Mononuclear cell (primary cell): ENCODE data around the gene FIBCD1. TPM values are rescaled to one million over a fixed set of nuclear protein-coding genes. Genes with fewer than 3 reads are reported as not detected.

ENCODE experiments used
- H3K27me3 ChIP-seq: 2 replicates; pipeline ENCODE4 v1.6.0; 2011; ENCODE audit warnings: low read length, control low read depth; ENCODE audit not compliant: insufficient read depth
- H3K4me1 ChIP-seq: 2 replicates; pipeline ENCODE4 v1.5.1; 2011; ENCODE audit warnings: mild to moderate bottlenecking, low read length, control low read depth; ENCODE audit not compliant: insufficient read depth
- H3K4me3 ChIP-seq: 2 replicates; pipeline ENCODE4 v1.5.1; 2011; ENCODE audit warnings: mild to moderate bottlenecking, low read length, moderate library complexity
- H3K9me3 ChIP-seq: 2 replicates; pipeline ENCODE4 v1.5.1; 2011; ENCODE audit warnings: low read depth, mild to moderate bottlenecking, control low read depth, low read length
- total RNA-seq: library from RNA; depleted of rRNA; stranded (reverse); fragments of >200 nt; gene quantifications from one replicate; pipeline ENCODE4 v1.2.3, GENCODE V29; 2012

The FIBCD1 gene
- total RNA-seq, 1 donor = not detected

DNA sequence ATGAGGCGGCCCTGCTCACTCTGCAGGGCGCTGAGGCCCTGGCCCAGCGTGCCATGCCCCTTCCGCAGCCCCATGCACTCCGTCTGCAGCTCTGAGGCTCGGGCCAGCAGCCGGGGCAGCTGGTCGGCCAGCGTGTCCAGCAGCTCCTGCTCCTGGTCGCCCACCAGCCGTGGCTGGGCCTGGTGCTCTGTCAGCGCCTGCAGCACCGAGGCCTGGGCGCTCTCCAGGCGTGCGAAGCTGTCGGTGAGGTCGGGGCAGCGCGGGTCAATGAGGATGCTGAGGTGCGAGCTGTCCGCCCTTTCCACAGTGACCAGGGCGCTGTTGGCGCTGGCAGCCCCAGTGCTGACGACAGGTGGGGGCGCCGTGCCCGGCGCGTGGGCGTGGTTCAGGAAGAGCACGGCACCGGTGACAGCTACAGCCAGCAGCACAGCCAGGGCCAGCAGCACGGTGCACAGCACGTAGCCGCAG lies 9.4 kb downstream of the FIBCD1 start:
- Histone ChIP-seq H3K4me3 (no peak overlapping the region), H3K9me3 (no peaks in the 10 kb centered on the region), H3K27me3 (no peaks in the 10 kb centered on the region)

DNA sequence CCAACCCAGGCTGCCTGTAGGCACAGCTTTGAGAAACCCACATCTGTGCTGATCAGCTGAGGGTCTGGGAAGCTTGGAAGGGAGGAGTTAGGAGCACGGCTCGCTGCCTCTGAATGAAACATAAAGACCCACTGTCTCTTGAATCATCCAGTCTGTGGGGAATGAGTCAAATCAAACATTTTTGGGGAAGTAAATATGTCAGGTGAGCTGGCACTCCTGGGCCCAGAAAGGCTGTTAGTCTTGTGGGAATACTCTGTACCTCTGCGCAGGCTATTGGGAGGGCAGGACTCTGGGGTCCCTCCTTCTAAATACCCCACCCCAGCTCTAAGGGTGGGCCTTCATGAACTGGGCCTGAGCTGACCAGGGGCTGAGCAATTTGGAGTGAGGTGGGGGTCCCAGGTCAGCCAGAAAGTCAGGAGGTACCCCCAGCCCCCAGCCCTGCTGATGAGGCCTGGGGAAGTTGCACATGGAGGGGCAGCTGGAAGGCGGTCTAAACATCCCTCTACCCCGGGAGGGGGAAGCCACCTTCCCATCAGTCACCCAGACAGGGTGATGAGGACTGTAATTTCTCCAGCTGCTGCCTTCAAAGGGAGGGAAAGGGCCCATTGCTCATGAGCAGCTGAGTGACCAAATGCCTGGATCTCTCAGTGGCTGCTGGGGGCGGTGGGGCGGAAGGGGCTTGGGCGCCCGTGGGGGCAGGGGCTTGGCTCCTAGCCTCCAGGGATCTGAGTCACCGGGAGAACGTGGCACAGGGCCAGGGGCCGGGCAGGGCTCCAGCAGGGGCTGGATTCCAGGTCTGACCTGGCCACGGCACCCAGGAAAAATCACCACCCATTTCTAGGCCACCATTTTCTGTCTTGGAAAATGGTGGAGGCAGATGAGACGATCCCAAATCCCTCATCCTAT lies 10.8 kb downstream of the FIBCD1 start:
- Histone ChIP-seq H3K4me1 (no peaks in the 10 kb centered on the region), H3K27me3 (no peaks in the 10 kb centered on the region), H3K4me3 (no peak overlapping the region), H3K9me3 (no peaks in the 10 kb centered on the region)

More for the DNA sequence above, 9.4 kb downstream of the FIBCD1 start:
- H3K4me1 ChIP-seq = no peaks in the 10 kb centered on the region

DNA sequence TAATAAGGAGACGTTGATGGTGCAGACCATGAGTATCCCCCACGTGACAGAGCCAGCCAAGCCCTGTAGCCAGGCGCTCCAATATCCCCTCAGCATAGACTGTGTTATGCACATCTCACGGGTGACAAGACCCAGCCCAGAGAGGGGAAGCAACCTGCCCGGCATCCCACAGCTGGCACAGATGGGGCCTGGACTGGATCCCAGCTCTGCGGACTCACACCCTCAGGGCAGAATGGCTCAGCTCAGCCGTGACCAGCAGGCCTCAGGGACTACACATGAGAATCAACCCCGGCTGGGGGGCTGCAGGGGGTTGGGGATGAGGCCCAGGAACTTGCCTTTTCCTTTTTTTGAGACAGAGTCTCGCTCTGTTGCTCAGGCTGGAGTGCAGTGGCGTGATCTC lies 11.7 kb downstream of the FIBCD1 start:
- no peaks in the 10 kb centered on the region for H3K4me1 ChIP-seq
- H3K27me3 ChIP-seq = no peaks in the 10 kb centered on the region
- H3K4me3 ChIP-seq = no peak overlapping the region
- H3K9me3 ChIP-seq = no peaks in the 10 kb centered on the region

DNA sequence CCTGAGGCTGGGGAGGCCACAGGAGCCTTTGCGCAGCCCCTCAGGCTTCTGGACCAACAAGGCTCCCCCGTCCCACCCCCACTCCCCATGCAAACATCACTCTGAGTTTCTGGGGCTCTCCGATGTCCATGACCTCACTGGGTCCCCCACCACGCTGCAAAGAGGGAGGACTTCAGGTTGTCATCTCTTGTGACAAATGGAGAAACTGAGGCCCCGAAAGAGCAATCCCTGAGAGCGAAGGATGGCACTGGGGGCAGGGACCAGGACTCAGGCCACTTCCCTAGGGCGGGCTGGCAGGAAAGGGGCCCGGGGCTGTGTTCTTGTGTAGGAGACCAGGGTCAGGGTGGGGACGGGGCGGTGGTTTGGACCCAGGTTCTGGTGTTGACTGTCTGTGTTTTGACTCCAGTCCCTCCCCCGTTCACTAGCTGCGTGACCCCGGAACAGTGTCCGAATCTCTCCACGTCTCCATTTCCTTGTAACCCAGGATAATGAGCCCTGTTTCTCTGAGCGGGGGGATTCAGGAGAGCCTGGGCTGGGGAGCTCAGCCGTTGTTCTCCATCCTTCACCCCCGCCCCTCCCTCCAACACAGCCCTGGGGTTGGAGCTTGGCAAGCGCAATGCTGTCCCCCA lies 13.9 kb downstream of the FIBCD1 start:
- H3K4me1 ChIP-seq = no peaks in the 10 kb centered on the region
- H3K27me3 ChIP-seq = no peaks in the 10 kb centered on the region
- no peak overlapping the region for H3K4me3 ChIP-seq
- no peaks in the 10 kb centered on the region for H3K9me3 ChIP-seq

DNA sequence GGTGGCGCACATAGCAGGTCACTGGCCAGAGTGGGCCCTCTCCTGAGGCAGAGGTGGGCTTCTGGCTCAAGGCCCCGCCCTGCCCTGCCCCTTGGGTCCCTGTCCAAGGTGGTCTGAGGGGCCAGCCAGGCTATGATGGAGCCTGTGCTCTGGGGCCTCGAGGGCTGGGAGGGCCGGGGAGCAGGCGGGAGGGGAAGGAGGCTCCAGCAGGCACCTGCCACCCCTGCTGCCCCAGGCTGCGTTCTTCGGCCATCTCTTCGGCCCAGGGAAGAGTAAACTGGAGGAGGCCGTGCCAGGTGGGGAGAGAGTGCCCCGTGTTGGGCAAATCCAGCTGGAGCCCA lies 14.6 kb downstream of the FIBCD1 start:
- no peaks in the 10 kb centered on the region for H3K27me3 ChIP-seq

DNA sequence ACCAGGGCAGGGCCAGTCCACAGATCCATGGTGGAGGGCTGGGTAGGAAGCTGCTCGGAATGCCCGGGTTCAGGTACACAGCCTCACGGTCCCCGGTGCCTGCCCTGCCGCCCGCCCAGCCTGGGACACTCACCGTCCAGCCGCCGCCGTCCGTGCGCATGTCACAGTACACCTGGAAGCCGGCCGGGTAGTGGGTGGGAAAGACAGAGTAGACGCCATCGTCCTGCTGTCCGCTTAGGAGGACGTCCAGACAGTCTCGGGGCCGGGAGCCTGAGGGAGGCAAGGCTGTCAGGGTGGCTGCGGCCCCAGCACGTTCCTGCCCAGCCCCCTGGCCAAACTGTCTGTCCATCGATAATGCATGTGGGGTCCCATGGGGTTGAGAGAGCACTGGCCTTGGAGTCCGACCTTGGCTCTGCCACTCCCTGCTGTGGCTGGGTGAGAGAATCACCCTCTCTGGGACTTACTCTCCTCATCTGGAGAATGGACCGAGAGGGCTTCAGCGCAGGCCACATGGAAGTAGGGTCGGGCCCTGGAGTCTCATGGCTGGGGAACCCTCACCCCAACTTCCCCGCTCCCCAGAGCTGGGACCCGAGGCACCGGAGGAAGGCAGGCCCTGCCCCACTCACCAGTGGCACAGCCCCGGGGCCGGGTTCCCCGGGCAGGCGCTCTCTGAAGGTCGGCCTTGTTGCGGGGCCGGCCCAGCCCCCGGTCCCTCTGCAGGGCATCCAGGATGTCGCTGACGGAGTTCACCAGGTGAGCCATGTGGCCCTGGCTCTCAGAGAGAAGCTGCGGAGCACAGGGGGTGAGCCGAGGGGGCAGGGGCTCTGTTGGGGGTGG lies 15.2 kb downstream of the FIBCD1 start:
- Histone ChIP-seq H3K4me3 (no peak overlapping the region), H3K27me3 (no peaks in the 10 kb centered on the region)

More for the DNA sequence above, 14.6 kb downstream of the FIBCD1 start:
- Histone ChIP-seq H3K4me3 (no peak overlapping the region), H3K9me3 (no peaks in the 10 kb centered on the region), H3K4me1 (no peaks in the 10 kb centered on the region)

DNA sequence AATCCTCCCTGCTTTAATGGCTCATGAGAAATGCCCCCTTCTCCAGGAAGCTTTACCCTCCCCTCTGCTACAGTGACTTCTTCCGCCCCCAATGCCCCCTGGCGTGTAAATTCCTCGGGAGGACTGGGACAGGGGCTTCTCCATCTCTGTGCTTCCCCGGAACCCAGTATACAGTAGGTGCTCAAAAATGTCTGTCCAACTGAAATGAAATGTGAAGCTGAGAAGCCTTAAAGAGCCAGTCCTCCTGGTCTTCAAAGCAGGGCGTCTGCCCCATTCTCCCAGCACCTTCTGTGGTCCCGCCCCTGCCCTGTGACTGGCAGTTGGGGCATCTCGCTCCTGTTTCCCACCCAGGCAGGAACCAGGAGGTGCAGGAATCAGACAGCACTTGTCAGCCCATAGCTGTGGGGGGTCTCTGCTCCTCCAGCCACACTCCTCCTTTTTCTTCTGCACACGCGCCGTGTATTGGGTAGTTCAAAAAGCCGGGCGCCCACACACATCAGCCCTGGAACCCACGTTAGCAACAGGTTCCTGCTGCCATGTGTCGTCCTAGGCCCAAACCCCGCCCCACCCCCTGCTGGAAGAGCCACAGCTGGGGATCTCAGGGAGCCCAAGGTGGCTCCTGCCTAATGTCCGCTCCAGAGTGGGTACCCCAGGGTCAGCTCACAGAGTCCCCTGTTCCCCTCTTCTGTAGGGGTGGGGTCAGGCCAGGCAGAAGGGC lies 16.0 kb downstream of the FIBCD1 start:
- no peak overlapping the region for H3K4me3 ChIP-seq
- H3K9me3 ChIP-seq = no peaks in the 10 kb centered on the region
- no peaks in the 10 kb centered on the region for H3K27me3 ChIP-seq
- H3K4me1 ChIP-seq = no peaks in the 10 kb centered on the region

More for the DNA sequence above, 15.2 kb downstream of the FIBCD1 start:
- H3K9me3 ChIP-seq = no peaks in the 10 kb centered on the region
- H3K4me1 ChIP-seq = no peaks in the 10 kb centered on the region

DNA sequence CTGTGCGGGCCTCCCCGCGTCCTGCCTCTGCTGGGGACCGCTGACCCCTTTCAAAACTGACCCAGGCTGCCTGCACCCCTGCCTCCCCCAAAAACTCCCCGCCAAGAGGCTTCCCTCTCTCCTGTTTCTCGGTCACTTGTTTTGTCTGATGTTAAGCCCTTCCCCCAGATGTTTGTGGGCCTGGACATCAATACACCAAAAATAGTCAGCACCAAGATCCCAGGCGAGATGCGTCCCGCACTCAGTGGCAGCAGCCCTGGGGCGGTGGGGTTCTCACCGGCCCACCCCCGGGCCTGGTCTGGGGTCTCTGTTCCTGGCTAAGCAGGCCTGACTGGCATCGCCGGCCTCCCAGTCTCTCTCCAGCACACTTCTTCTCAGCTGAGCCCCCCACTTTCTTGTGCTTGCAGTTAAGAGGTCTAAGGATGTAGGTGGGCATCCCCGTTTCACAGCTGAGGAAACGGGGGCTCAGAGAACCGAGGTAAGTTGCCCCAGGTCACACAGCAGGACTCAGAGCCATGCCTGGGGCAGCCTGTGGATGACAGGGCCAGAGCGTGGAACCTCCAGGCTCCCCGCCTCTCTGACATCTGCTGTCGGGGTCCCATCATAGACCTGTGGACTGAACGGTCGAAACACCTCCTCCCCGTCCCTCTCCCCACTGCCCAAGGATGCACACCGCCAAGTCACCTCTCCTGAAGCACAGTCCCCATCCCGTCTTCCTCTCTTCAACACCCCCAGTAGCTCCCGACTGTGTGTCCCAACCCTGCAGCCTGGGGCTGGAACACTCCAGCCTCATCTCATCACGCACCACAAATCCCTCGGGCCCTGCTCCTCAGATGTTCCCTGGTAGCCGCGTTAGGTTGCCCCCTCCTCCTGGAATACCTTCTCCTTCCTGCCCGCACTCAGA lies 16.8 kb downstream of the FIBCD1 start:
- no peaks in the 10 kb centered on the region for H3K9me3 ChIP-seq
- H3K27me3 ChIP-seq = no peaks in the 10 kb centered on the region
- H3K4me3 ChIP-seq = no peak overlapping the region
- H3K4me1 ChIP-seq = no peaks in the 10 kb centered on the region

DNA sequence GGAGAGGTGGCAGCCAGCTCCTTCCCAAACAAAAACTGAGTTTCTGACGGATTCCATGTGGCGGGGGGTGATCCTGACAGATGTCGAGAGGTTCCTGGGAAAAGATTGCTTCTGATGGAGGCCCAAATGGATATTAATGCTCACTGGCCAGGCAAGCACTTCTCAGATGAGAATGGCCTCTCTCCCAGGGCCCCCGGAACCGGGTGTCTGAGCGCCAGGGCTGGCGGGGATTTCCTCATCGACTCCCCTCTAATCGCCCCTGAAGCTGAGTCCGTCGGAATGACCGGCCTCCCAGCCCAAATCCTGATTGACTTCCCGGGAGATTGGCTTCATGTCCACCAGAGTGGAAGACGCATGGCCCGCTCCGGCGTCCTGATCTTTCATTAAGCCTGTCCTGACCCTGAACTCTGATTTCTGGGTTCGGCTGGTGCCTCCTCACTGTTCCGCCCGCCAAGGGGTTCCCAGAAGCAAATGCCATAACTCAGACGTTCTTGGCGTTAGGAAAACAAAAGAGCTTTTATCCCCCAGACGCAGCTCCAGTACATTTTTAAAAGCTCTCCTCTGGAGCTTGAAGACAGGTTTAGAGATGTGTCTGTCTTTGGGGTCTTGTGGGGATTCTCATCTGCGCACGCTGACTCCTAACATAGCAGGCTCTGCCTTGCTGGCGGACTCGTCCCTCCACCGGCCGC lies 17.6 kb downstream of the FIBCD1 start:
- no peak overlapping the region for H3K4me3 ChIP-seq
- H3K9me3 ChIP-seq = no peaks in the 10 kb centered on the region
- no peaks in the 10 kb centered on the region for H3K27me3 ChIP-seq
- no peaks in the 10 kb centered on the region for H3K4me1 ChIP-seq

DNA sequence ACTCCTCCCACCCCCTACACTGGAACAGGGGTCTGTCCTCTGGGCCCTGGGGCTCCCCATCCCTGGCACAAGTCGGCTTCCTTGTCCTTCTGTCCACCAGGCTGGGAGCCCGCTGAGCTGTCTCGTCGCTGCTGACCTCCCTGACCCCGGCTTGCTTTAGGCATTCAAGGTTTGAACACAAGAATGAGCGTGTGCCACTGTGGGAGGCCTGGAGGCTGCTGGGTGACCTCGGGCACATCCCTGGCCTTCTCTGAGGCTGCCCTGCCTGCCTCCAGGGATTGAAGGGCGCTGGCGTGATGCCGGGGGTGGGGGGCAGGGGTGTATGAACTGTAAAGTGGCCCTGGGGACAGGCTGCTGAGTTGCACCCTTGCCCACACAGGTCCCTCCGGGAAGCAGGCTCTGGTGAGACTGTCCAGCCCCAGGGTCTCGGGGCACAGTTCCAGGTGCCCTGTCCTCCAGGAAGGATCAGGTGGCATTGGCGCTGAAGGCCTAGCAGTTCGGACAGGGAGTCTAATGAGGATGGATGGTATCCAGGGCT lies 18.2 kb downstream of the FIBCD1 start:
- no peak overlapping the region for H3K4me3 ChIP-seq
- no peaks in the 10 kb centered on the region for H3K27me3 ChIP-seq
- H3K9me3 ChIP-seq = no peaks in the 10 kb centered on the region
- H3K4me1 ChIP-seq = no peaks in the 10 kb centered on the region

DNA sequence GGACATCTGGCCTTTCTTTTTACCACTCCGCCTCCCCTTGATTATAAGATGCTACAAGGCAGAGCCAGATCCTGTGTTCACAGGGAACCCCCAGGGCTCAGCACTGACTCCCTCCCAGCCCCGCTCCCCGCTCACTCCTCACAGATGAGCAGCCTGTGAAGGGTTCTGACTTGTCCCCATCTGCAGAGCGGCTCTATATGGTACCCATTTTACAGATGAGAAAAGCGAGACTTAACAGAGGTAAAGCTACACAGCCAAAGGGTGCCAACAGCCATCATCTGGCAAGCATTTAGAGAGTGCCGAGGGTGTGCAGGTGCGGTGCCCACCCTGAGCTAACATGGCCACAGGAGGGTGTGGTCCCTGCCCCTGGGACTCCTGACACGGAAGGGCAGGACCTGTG lies 18.8 kb downstream of the FIBCD1 start:
- Histone ChIP-seq H3K4me3 (no peak overlapping the region), H3K27me3 (no peaks in the 10 kb centered on the region), H3K9me3 (no peaks in the 10 kb centered on the region), H3K4me1 (no peaks in the 10 kb centered on the region)

DNA sequence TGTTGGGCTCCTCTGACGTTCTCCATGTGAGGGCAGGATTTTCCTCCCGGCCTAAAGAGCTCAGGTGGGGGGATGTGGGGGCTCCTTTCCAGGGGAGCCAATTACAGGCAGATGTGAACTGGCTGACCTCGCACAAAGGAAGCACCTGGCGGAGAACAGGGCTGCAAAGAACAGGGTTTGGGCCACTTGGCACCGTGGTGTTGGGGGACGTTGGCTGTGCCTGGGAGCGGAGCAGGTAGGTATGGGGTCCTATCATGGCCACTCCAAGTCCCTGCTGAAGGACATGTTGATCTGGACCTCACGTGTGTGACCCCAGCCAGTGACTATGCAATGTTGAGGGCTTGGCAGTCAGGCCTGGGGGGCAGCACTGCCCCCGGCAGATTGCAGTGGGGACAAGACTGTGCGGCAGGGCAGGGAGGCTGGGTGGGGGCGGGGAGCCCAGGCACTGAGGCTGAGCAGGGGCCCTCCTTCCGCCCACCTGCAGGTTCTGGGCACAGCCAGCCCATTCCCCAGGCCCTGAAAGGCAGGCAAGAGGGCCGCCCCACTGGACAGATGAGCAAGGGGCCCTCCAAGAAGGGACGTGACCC lies 19.4 kb downstream of the FIBCD1 start:
- no peaks in the 10 kb centered on the region for H3K27me3 ChIP-seq
- H3K4me1 ChIP-seq = no peaks in the 10 kb centered on the region
- H3K4me3 ChIP-seq = no peak overlapping the region
- no peaks in the 10 kb centered on the region for H3K9me3 ChIP-seq
